ENCODE results near the gene PIP4K2A. TPM values are rescaled to one million over a fixed set of nuclear protein-coding genes. Genes with fewer than 3 reads are reported as not detected.
A peak's percentile ranks its signal among the peaks of the same experiment; 100 is the strongest.

The PIP4K2A gene
- total RNA-seq, 2 experiments from 2014 or later = 108 to 115 TPM

- H3K27me3 Mint-ChIP-seq = no peaks in the 10 kb centered on the region
- peaks cover 72% of the 10 kb centered on the region for H3K36me3 Mint-ChIP-seq (ENCODE audit: low read depth)
- ChIA-PET POLR2A (no interaction called here), CTCF (interaction anchor here (0.7 to 2.4 kb wide), 4 partner anchors 12 to 383 kb away, joined by 3 to 7 read pairs (median 4); no protein-coding TSS in a partner anchor)
- no peak overlapping the region for H3K4me3 Mint-ChIP-seq
- ATAC-seq (peak; percentile 72), DNase-seq (peak; percentile 63)
- H3K9me3 Mint-ChIP-seq = no peaks in the 10 kb centered on the region
- intact Hi-C loops (cut with micrococcal nuclease) = no loop called here
- H3K4me1 Mint-ChIP-seq (ENCODE audit: low read depth) = peaks cover 86% of the 10 kb centered on the region
- no peak for TF ChIP-seq CTCF (IDR thresholded peaks at IDR 0.05)
- H3K27ac Mint-ChIP-seq = peak overlapping the region; percentile 62
Measured at GRCh38 chr10:22606164-22606614, 108.2 kb downstream of the PIP4K2A start.

GRCh38 chr10:22605168-22605567 lies 109.2 kb downstream of the PIP4K2A start:
- intact Hi-C loops (cut with micrococcal nuclease) = no loop called here
- peaks cover 86% of the 10 kb centered on the region for H3K4me1 Mint-ChIP-seq (ENCODE audit: low read depth)
- TF ChIP-seq CTCF (IDR thresholded peaks at IDR 0.05) = no peak
- peak overlapping the region; percentile 73 for H3K27ac Mint-ChIP-seq
- H3K36me3 Mint-ChIP-seq (ENCODE audit: low read depth) = peaks cover 72% of the 10 kb centered on the region
- ChIA-PET POLR2A (interaction anchor here (0.6 to 1.5 kb wide), 2 partner anchors 18 to 32 kb away, joined by 3 to 6 read pairs; no protein-coding TSS in a partner anchor), CTCF (interaction anchor here (0.9 to 2.4 kb wide), 6 partner anchors 15 to 612 kb away, joined by 3 to 7 read pairs (median 4); no protein-coding TSS in a partner anchor)
- no peak for DNase-seq
- peak; percentile 11 for ATAC-seq
- no peaks in the 10 kb centered on the region for H3K9me3 Mint-ChIP-seq
- H3K27me3 Mint-ChIP-seq = no peaks in the 10 kb centered on the region
- H3K4me3 Mint-ChIP-seq = no peak overlapping the region

- intact Hi-C loops (cut with micrococcal nuclease) = loop anchor here (5.0 kb wide), 1 partner anchor 108 kb away; the partner anchor contains the start of gene PIP4K2A
- ATAC-seq = no peak
- no peaks in the 10 kb centered on the region for H3K27me3 Mint-ChIP-seq
- peak overlapping the region; percentile 73 for H3K27ac Mint-ChIP-seq
- peaks cover 72% of the 10 kb centered on the region for H3K36me3 Mint-ChIP-seq (ENCODE audit: low read depth)
- TF ChIP-seq CTCF (IDR thresholded peaks at IDR 0.05) = no peak
- H3K4me3 Mint-ChIP-seq = no peak overlapping the region
- ChIA-PET POLR2A (interaction anchor here (0.5 to 1.5 kb wide), 4 partner anchors 19 to 228 kb away, joined by 3 to 6 read pairs (median 3); no protein-coding TSS in a partner anchor), CTCF (interaction anchor here (0.9 to 2.4 kb wide), 6 partner anchors 15 to 611 kb away, joined by 3 to 7 read pairs (median 4); no protein-coding TSS in a partner anchor)
- DNase-seq = no peak
- H3K4me1 Mint-ChIP-seq (ENCODE audit: low read depth) = peaks cover 87% of the 10 kb centered on the region
- H3K9me3 Mint-ChIP-seq = no peaks in the 10 kb centered on the region
Measured at GRCh38 chr10:22604344-22605126, 109.8 kb downstream of the PIP4K2A start.

GRCh38 chr10:22603581-22603980 lies 110.8 kb downstream of the PIP4K2A start:
- H3K9me3 Mint-ChIP-seq = no peaks in the 10 kb centered on the region
- peak overlapping the region; percentile 66 for H3K27ac Mint-ChIP-seq
- intact Hi-C loops (cut with micrococcal nuclease) = loop anchor here (5.0 kb wide), 1 partner anchor 109 kb away; the partner anchor contains the start of gene PIP4K2A
- DNase-seq (no peak), ATAC-seq (no peak)
- TF ChIP-seq CTCF (IDR thresholded peaks at IDR 0.05) = no peak
- no peaks in the 10 kb centered on the region for H3K27me3 Mint-ChIP-seq
- ChIA-PET POLR2A (no interaction called here), CTCF (interaction anchor here (1.2 kb wide), 1 partner anchor 29 kb away, joined by 6 read pairs; no protein-coding TSS in a partner anchor)
- no peak overlapping the region for H3K4me3 Mint-ChIP-seq
- peaks cover 62% of the 10 kb centered on the region for H3K36me3 Mint-ChIP-seq (ENCODE audit: low read depth)
- peaks cover 87% of the 10 kb centered on the region for H3K4me1 Mint-ChIP-seq (ENCODE audit: low read depth)

All from activated CD8-positive, alpha-beta T cell treated with anti-CD3 and anti-CD28 coated beads for 36 hours (primary cell).